ENCODE data around the gene DYNC1H1.

The DYNC1H1 gene

GRCh38 chr14:101926620-101927019, 37.8 kb upstream of the DYNC1H1 start:
- TF ChIP-seq CTCF (IDR thresholded peaks at IDR 0.05) = no peak
- H3K4me3 ChIP-seq (ENCODE audit: low read depth in 1 of 2, low read length in 1 of 2) = no peak overlapping the region
- H3K9me3 ChIP-seq = no peaks in the 10 kb centered on the region
- peaks cover 46% of the 10 kb centered on the region for H3K36me3 ChIP-seq
- H3K4me1 ChIP-seq (ENCODE audit: control insufficient read depth in 1 of 2, insufficient read depth in 1 of 2, low read depth in 1 of 2, low read length in 1 of 2) = no peaks in the 10 kb centered on the region
- no peak overlapping the region for H3K27ac ChIP-seq
- H3K27me3 ChIP-seq = no peaks in the 10 kb centered on the region

- H3K27ac ChIP-seq = no peak overlapping the region
- no peaks in the 10 kb centered on the region for H3K9me3 ChIP-seq
- no peaks in the 10 kb centered on the region for H3K27me3 ChIP-seq
- no peak overlapping the region for H3K4me3 ChIP-seq (ENCODE audit: low read depth in 1 of 2, low read length in 1 of 2)
- H3K36me3 ChIP-seq = peaks cover 38% of the 10 kb centered on the region
- no peaks in the 10 kb centered on the region for H3K4me1 ChIP-seq (ENCODE audit: control insufficient read depth in 1 of 2, insufficient read depth in 1 of 2, low read depth in 1 of 2, low read length in 1 of 2)
- no peak for TF ChIP-seq CTCF (IDR thresholded peaks at IDR 0.05)
Observed at GRCh38 chr14:101927859-101928258, 36.5 kb upstream of the DYNC1H1 start.

GRCh38 chr14:101928415-101928841, 35.9 kb upstream of the DYNC1H1 start:
- H3K27ac ChIP-seq = no peak overlapping the region
- no peaks in the 10 kb centered on the region for H3K4me1 ChIP-seq (ENCODE audit: control insufficient read depth in 1 of 2, insufficient read depth in 1 of 2, low read depth in 1 of 2, low read length in 1 of 2)
- H3K27me3 ChIP-seq = no peaks in the 10 kb centered on the region
- H3K36me3 ChIP-seq = peaks cover 34% of the 10 kb centered on the region
- H3K4me3 ChIP-seq (ENCODE audit: low read depth in 1 of 2, low read length in 1 of 2) = no peak overlapping the region
- TF ChIP-seq CTCF (IDR thresholded peaks at IDR 0.05) = no peak
- H3K9me3 ChIP-seq = no peaks in the 10 kb centered on the region

- H3K27me3 ChIP-seq = no peaks in the 10 kb centered on the region
- H3K27ac ChIP-seq = no peak overlapping the region
- no peak overlapping the region for H3K4me3 ChIP-seq (ENCODE audit: low read depth in 1 of 2, low read length in 1 of 2)
- H3K4me1 ChIP-seq (ENCODE audit: control insufficient read depth in 1 of 2, insufficient read depth in 1 of 2, low read depth in 1 of 2, low read length in 1 of 2) = no peaks in the 10 kb centered on the region
- no peak for TF ChIP-seq CTCF (IDR thresholded peaks at IDR 0.05)
- peaks cover 32% of the 10 kb centered on the region for H3K36me3 ChIP-seq
- no peaks in the 10 kb centered on the region for H3K9me3 ChIP-seq
Observed at GRCh38 chr14:101929096-101929495, 35.3 kb upstream of the DYNC1H1 start.

- Histone ChIP-seq H3K4me3 (ENCODE audit: low read depth in 1 of 2, low read length in 1 of 2) (no peak overlapping the region), H3K9me3 (no peaks in the 10 kb centered on the region), H3K36me3 (peaks cover 26% of the 10 kb centered on the region), H3K27ac (no peak overlapping the region), H3K27me3 (no peaks in the 10 kb centered on the region), H3K4me1 (ENCODE audit: control insufficient read depth in 1 of 2, insufficient read depth in 1 of 2, low read depth in 1 of 2, low read length in 1 of 2) (no peaks in the 10 kb centered on the region)
- no peak for TF ChIP-seq CTCF (IDR thresholded peaks at IDR 0.05)
Observed at GRCh38 chr14:101929946-101930345, 34.4 kb upstream of the DYNC1H1 start.

GRCh38 chr14:101932673-101933072, 31.7 kb upstream of the DYNC1H1 start:
- Histone ChIP-seq H3K36me3 (peaks cover 13% of the 10 kb centered on the region), H3K4me3 (ENCODE audit: low read depth in 1 of 2, low read length in 1 of 2) (no peak overlapping the region), H3K4me1 (ENCODE audit: control insufficient read depth in 1 of 2, insufficient read depth in 1 of 2, low read depth in 1 of 2, low read length in 1 of 2) (no peaks in the 10 kb centered on the region), H3K27me3 (peaks cover 2% of the 10 kb centered on the region), H3K9me3 (no peaks in the 10 kb centered on the region), H3K27ac (no peak overlapping the region)
- no peak for TF ChIP-seq CTCF (IDR thresholded peaks at IDR 0.05)

Measured in neutrophil (primary cell).